ENCODE results near the gene FGF8. TPM values are rescaled to one million over a fixed set of nuclear protein-coding genes. Genes with fewer than 3 reads are reported as not detected.

The FGF8 gene
- total and polyA plus RNA-seq, 7 experiments from 2014 or later = not detected

DNA sequence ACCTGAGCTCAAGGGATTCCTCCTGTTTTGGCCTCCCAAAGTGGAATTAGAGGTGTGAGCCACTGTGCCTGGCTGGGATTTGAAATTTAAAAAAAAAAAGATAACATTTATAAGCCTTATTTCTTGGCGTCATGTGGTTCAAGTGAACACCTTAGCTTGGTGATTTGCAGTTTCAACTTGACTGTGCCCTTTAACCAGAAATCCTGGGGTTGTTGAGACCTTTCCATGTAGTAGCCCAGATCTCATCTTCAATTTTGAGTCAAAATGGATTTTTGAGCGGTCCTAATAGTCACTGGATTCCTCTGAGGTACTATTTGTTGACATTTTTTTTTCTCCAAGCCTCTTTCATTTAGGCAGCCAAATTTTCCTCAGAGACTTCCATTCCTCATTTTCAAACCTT lies 51.5 kb downstream of the FGF8 start:
- H3K4me3 Mint-ChIP-seq = no peak overlapping the region
- H3K4me1 Mint-ChIP-seq = no peaks in the 10 kb centered on the region
- intact Hi-C loops (cut with micrococcal nuclease) = no loop called here
- Histone ChIP-seq H3K36me3 (ENCODE audit: control insufficient read depth in 2 of 3, insufficient read depth in 3 of 3, low read length in 3 of 3) (no peaks in the 10 kb centered on the region), H3K27ac (ENCODE audit: low read depth, low read length) (no peak overlapping the region), H3K9me3 (ENCODE audit: control insufficient read depth in 2 of 3, low read length in 3 of 3) (no peaks in the 10 kb centered on the region), H3K4me1 (ENCODE audit: control insufficient read depth in 2 of 2, insufficient read depth in 2 of 2, low read length in 2 of 2) (no peaks in the 10 kb centered on the region), H3K27me3 (ENCODE audit: control insufficient read depth in 2 of 2, insufficient read depth in 2 of 2, low read length in 2 of 2) (no peaks in the 10 kb centered on the region), H3K4me3 (ENCODE audit: low read length) (no peak overlapping the region)
- no peaks in the 10 kb centered on the region for H3K36me3 Mint-ChIP-seq
- H3K27me3 Mint-ChIP-seq = peaks cover 8 to 30% (median 17%) of the 10 kb centered on the region in 5 donors
- CTCF ChIA-PET = interaction anchor here (0.6 kb wide), 1 partner anchor 58 kb away, joined by 5 read pairs; no protein-coding TSS in a partner anchor
- H3K9me3 Mint-ChIP-seq = no peaks in the 10 kb centered on the region
- no peak overlapping the region for H3K27ac Mint-ChIP-seq
- DNase-seq = no peak
- POLR2A ChIA-PET = no interaction called here
- ATAC-seq = no peak

DNA sequence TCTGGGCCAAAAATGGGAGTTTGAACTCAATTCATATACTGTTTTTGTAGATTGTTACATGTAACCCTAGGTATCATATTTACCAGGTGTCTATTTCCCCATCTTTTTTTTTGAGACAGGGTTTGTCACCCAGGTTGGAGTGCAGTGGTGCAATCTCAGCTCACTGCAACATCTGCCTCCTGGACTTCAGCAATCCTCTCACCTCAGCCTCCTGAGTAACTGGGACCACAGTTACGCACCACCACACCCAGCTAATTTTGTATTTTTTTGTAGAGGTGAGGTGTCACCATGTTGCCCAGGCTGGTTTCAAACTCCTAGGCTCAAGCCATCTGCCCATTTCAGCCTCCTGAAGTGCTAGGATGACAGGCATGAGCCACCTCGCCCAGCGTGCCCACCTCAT lies 52.7 kb downstream of the FGF8 start:
- Histone ChIP-seq H3K4me3 (ENCODE audit: low read length) (no peak overlapping the region), H3K4me1 (ENCODE audit: control insufficient read depth in 2 of 2, insufficient read depth in 2 of 2, low read length in 2 of 2) (no peaks in the 10 kb centered on the region), H3K27ac (ENCODE audit: low read depth, low read length) (no peak overlapping the region), H3K36me3 (ENCODE audit: control insufficient read depth in 2 of 3, insufficient read depth in 3 of 3, low read length in 3 of 3) (no peaks in the 10 kb centered on the region), H3K27me3 (ENCODE audit: control insufficient read depth in 2 of 2, insufficient read depth in 2 of 2, low read length in 2 of 2) (no peaks in the 10 kb centered on the region), H3K9me3 (ENCODE audit: control insufficient read depth in 2 of 3, low read length in 3 of 3) (no peaks in the 10 kb centered on the region)
- ATAC-seq (no peak), DNase-seq (no peak)
- Mint-ChIP-seq H3K4me1 (no peaks in the 10 kb centered on the region), H3K9me3 (no peaks in the 10 kb centered on the region), H3K27me3 (peaks cover 3 to 28% (median 17%) of the 10 kb centered on the region in 5 donors), H3K36me3 (no peaks in the 10 kb centered on the region), H3K4me3 (no peak overlapping the region), H3K27ac (no peak overlapping the region)
- intact Hi-C loops (cut with micrococcal nuclease) = no loop called here
- ChIA-PET POLR2A (no interaction called here), CTCF (no interaction called here)

DNA sequence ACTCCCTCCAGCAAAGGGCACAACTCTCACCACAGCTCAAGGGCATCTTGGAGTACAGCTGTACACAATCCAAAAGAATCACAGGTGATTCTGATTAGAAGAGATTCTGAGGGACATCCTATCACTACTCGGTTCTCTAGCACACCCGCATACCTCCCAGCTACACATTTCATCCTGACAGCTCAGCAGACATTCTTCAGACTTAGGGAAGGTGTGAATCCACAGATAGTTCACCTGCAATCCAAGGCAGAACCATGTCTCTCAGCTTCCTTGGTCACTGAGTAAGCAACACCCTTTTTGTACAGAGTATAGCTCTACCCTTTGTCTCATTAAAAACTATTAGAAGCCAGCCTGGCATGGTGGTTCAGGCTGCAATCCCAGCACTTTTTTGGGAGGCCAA lies 54.1 kb downstream of the FGF8 start:
- DNase-seq (no peak), ATAC-seq (no peak)
- Histone ChIP-seq H3K9me3 (ENCODE audit: control insufficient read depth in 2 of 3, low read length in 3 of 3) (no peaks in the 10 kb centered on the region), H3K36me3 (ENCODE audit: control insufficient read depth in 2 of 3, insufficient read depth in 3 of 3, low read length in 3 of 3) (no peaks in the 10 kb centered on the region), H3K27ac (ENCODE audit: low read depth, low read length) (no peak overlapping the region), H3K27me3 (ENCODE audit: control insufficient read depth in 2 of 2, insufficient read depth in 2 of 2, low read length in 2 of 2) (no peaks in the 10 kb centered on the region), H3K4me3 (ENCODE audit: low read length) (no peak overlapping the region), H3K4me1 (ENCODE audit: control insufficient read depth in 2 of 2, insufficient read depth in 2 of 2, low read length in 2 of 2) (no peaks in the 10 kb centered on the region)
- H3K27me3 Mint-ChIP-seq = peaks cover 3 to 23% (median 12%) of the 10 kb centered on the region in 5 donors
- H3K9me3 Mint-ChIP-seq = no peaks in the 10 kb centered on the region
- ChIA-PET POLR2A (no interaction called here), CTCF (no interaction called here)
- no peak overlapping the region for H3K4me3 Mint-ChIP-seq
- peaks cover 0 to 3% (median 0%) of the 10 kb centered on the region in 7 donors for H3K4me1 Mint-ChIP-seq
- no peak overlapping the region for H3K27ac Mint-ChIP-seq
- H3K36me3 Mint-ChIP-seq = no peaks in the 10 kb centered on the region
- intact Hi-C loops (cut with micrococcal nuclease) = no loop called here

- Mint-ChIP-seq H3K9me3 (no peaks in the 10 kb centered on the region), H3K4me1 (peaks cover 0 to 6% (median 0%) of the 10 kb centered on the region in 7 donors), H3K4me3 (no peak overlapping the region)
These were observed 55.2 kb downstream of the FGF8 start for GRCh38 chr10:101720606-101721230.

More at GRCh38 chr10:101720606-101721230, 55.2 kb downstream of the FGF8 start:
- ChIA-PET CTCF (no interaction called here), POLR2A (no interaction called here)
- no peak for DNase-seq
- Histone ChIP-seq H3K27ac (ENCODE audit: low read depth, low read length) (no peak overlapping the region), H3K27me3 (ENCODE audit: control insufficient read depth in 2 of 2, insufficient read depth in 2 of 2, low read length in 2 of 2) (no peaks in the 10 kb centered on the region), H3K4me1 (ENCODE audit: control insufficient read depth in 2 of 2, insufficient read depth in 2 of 2, low read length in 2 of 2) (no peaks in the 10 kb centered on the region), H3K4me3 (ENCODE audit: low read length) (no peak overlapping the region), H3K36me3 (ENCODE audit: control insufficient read depth in 2 of 3, insufficient read depth in 3 of 3, low read length in 3 of 3) (no peaks in the 10 kb centered on the region), H3K9me3 (ENCODE audit: control insufficient read depth in 2 of 3, low read length in 3 of 3) (no peaks in the 10 kb centered on the region)
- Mint-ChIP-seq H3K27me3 (peaks cover 3 to 26% (median 12%) of the 10 kb centered on the region in 5 donors), H3K27ac (no peak overlapping the region), H3K36me3 (no peaks in the 10 kb centered on the region)
- intact Hi-C loops (cut with micrococcal nuclease) = no loop called here
- no peak for ATAC-seq

Other genes starting within 250 kb of the FGF8 start
- 10 to 100 TPM; 34.9 to 65.8 (median 38.8) TPM for gene POLL, start 187.9 kb downstream of the FGF8 start, total RNA-seq
- 10 to 100 TPM; 16.4 to 18.9 TPM for gene POLL, start 187.9 kb downstream of the FGF8 start, polyA plus RNA-seq
- 1 to 10 TPM in 3 of 5 experiments, under 1 TPM in 2; 0.64 to 3.6 (median 1.3) TPM for gene DPCD, start 187.8 kb downstream of the FGF8 start, total RNA-seq
- 1 to 10 TPM; 2.4 to 2.6 TPM for gene DPCD, start 187.8 kb downstream of the FGF8 start, polyA plus RNA-seq
- 100 to 1,000 TPM in 1 of 5 experiments, 10 to 100 TPM in 4; 47.2 to 105 (median 88.1) TPM for gene FBXW4, start 80.9 kb downstream of the FGF8 start, total RNA-seq
- 10 to 100 TPM in 1 of 2 donors, 1 to 10 TPM in 1; 6.1 to 15.9 TPM for gene FBXW4, start 80.9 kb downstream of the FGF8 start, polyA plus RNA-seq
- gene NPM3, start 7.3 kb upstream of the FGF8 start, total RNA-seq = 10 to 100 TPM; 10.9 to 31.3 (median 16.2) TPM
- 10 to 100 TPM; 10.3 to 13.7 TPM for gene NPM3, start 7.3 kb upstream of the FGF8 start, polyA plus RNA-seq
- 100 to 1,000 TPM; 154 to 338 (median 321) TPM for gene OGA, start 42.3 kb upstream of the FGF8 start, total RNA-seq
- gene OGA, start 42.3 kb upstream of the FGF8 start, polyA plus RNA-seq = 10 to 100 TPM; 45.8 to 47.6 TPM
- gene KCNIP2, start 67.7 kb upstream of the FGF8 start, total RNA-seq = 1 to 10 TPM; 1.9 to 6.3 (median 2.6) TPM
- gene KCNIP2, start 67.7 kb upstream of the FGF8 start, polyA plus RNA-seq = under 1 TPM in 1 of 2 donors, not detected in 1; 0.27 TPM

All from naive thymus-derived CD4-positive, alpha-beta T cell (primary cell).